Measurements from ENCODE around the gene RTEL1.

Gene RTEL1

DNA sequence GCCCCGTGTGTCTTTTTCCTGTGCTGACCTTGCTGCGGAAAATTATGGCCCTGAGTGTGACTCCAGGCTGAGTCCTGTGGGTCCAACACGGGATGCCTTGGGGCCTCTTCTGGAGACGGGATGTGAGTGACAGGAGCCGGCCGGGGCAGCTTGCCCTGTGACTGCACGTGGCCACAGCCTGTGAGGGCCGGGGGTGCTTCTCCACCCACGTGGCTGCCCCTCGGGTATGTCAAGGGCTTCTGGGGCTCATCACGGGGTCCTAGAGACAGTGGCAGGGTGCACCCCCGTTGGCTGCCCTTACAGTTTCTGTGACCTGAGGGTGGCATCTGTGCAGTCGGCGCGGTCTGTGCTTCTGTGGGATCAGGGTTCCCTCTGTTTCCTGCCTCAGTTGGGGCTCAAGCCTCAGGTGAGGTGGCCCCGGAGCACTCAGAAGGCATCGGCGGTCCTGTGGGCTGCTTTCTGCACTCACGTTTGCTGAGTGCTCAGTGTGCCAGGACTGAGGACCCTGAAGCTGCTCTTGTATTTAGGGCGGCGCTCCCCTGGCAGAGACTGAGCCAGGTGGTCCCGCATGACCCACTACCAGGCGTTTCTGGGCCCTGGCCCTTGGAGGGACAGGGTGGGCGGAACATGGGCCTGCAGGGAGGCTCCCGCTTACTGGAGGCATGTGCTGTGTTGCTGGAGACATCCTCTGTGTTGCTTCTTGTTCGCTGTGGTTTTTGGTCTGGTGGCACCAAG lies 5.4 kb downstream of the RTEL1 start:
- CTCF ChIA-PET: no interaction called here

DNA sequence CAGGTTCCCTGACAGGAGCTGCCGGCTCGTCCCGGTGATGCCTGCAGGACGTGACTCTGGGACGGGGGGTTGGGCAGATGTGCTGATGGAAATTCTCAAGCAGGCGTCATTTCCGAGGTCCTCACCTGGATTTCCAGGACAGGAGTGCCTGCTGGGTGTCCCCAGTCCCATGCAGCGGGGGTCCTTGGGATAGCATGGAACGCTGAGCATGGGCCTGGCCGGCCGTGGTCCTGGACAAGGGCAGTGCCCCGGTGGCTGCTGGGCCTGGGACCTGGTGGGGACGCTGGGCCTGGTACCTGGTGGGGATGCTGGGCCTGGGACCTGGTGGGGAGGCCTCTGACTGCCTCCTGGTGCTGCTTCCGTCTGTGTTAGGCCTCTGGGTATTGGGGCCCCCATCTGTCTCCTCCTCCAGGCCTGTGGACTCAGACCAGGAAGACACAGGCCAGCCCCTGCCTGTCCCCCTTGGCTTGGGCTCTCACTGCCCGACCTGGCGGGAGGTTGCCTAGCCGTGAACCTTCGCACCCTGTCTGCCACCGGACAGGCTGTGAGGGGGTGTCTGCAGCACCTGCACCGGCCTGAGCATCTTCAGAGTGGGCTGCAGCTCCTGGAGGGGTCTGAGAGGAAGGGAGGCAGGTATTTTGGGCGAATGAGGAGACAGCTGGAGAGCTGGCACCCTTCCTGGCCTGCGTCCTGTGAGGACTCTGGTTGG lies 6.2 kb downstream of the RTEL1 start:
- ChIA-PET POLR2A (interaction anchor here (1.3 kb wide), 1 partner anchor 22 kb away, joined by 3 read pairs; no protein-coding TSS in a partner anchor), CTCF (no interaction called here)
- H3K36me3 ChIP-seq (ENCODE audit: control insufficient read depth in 2 of 2, insufficient read depth in 1 of 2, low read length in 2 of 2): peaks cover 3 to 87% of the 10 kb centered on the region in 2 experiments; a peak in 2 of 3 replicates
- H3K27ac ChIP-seq (ENCODE audit: extremely low read depth, low read depth, low read length): no peak overlapping the region
- TF ChIP-seq ZNF404 (tag by site-specific recombination; IDR thresholded peaks at IDR 0.05) (no peak), ZNF184 (tag by site-specific recombination; IDR thresholded peaks at IDR 0.05) (no peak), ZNF174 (tag by site-specific recombination; IDR thresholded peaks at IDR 0.05) (no peak), ZNF768 (tag by site-specific recombination; IDR thresholded peaks at IDR 0.05) (no peak), ZBTB48 (tag by site-specific recombination; IDR thresholded peaks at IDR 0.05) (no peak), ZNF624 (tag by site-specific recombination; IDR thresholded peaks at IDR 0.05) (no peak), SCRT1 (tag by site-specific recombination; IDR thresholded peaks at IDR 0.05; ENCODE audit: borderline replicate concordance) (no peak), ZNF157 (tag by site-specific recombination; IDR thresholded peaks at IDR 0.05) (no peak), ZNF2 (tag by site-specific recombination; IDR thresholded peaks at IDR 0.05) (no peak), KLF1 (tag by site-specific recombination; IDR thresholded peaks at IDR 0.05) (no peak), ZNF274 (IDR thresholded peaks at IDR 0.05; ENCODE audit: low read length) (no peak), ZNF274 (tag by site-specific recombination; IDR thresholded peaks at IDR 0.05; ENCODE audit: borderline replicate concordance) (no peak), ZNF473 (tag by site-specific recombination; IDR thresholded peaks at IDR 0.05) (no peak), ZNF121 (tag by site-specific recombination; IDR thresholded peaks at IDR 0.05) (no peak)
- TF ChIP-seq, protein P1, sequence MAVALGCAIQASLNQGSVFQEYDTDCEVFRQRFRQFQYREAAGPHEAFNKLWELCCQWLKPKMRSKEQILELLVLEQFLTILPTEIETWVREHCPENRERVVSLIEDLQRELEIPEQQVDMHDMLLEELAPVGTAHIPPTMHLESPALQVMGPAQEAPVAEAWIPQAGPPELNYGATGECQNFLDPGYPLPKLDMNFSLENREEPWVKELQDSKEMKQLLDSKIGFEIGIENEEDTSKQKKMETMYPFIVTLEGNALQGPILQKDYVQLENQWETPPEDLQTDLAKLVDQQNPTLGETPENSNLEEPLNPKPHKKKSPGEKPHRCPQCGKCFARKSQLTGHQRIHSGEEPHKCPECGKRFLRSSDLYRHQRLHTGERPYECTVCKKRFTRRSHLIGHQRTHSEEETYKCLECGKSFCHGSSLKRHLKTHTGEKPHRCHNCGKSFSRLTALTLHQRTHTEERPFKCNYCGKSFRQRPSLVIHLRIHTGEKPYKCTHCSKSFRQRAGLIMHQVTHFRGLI (tag by site-specific recombination; IDR thresholded peaks at IDR 0.05): no peak
- TF ChIP-seq, protein P2, sequence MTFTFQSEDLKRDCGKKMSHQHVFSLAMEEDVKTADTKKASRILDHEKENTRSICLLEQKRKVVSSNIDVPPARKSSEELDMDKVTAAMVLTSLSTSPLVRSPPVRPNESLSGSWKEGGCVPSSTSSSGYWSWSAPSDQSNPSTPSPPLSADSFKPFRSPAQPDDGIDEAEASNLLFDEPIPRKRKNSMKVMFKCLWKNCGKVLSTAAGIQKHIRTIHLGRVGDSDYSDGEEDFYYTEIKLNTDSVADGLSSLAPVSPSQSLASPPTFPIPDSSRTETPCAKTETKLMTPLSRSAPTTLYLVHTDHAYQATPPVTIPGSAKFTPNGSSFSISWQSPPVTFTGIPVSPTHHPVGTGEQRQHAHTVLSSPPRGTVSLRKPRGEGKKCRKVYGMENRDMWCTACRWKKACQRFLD (tag by site-specific recombination; IDR thresholded peaks at IDR 0.05): no peak
- TF ChIP-seq, protein P3, sequence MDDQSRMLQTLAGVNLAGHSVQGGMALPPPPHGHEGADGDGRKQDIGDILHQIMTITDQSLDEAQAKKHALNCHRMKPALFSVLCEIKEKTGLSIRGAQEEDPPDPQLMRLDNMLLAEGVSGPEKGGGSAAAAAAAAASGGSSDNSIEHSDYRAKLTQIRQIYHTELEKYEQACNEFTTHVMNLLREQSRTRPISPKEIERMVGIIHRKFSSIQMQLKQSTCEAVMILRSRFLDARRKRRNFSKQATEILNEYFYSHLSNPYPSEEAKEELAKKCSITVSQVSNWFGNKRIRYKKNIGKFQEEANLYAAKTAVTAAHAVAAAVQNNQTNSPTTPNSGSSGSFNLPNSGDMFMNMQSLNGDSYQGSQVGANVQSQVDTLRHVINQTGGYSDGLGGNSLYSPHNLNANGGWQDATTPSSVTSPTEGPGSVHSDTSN (CRISPR knock-in tag; IDR thresholded peaks at IDR 0.05): no peak
- TF ChIP-seq, protein P4, sequence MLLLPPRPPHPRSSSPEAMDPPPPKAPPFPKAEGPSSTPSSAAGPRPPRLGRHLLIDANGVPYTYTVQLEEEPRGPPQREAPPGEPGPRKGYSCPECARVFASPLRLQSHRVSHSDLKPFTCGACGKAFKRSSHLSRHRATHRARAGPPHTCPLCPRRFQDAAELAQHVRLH (tag by site-specific recombination; IDR thresholded peaks at IDR 0.05): no peak
- H3K9me3 ChIP-seq (ENCODE audit: control insufficient read depth, insufficient read depth, low read depth, low read length): no peaks in the 10 kb centered on the region
- no peak overlapping the region for H3K4me3 ChIP-seq (ENCODE audit: low read depth, low read length)
- no peaks in the 10 kb centered on the region for H3K4me1 ChIP-seq (ENCODE audit: control insufficient read depth, insufficient read depth, low read length)

More for the DNA sequence above, 5.4 kb downstream of the RTEL1 start:
- Histone ChIP-seq H3K36me3 (ENCODE audit: control insufficient read depth in 2 of 2, insufficient read depth in 1 of 2, low read length in 2 of 2) (peaks cover 0 to 79% of the 10 kb centered on the region in 2 experiments; a peak in 2 of 3 replicates), H3K9me3 (ENCODE audit: control insufficient read depth, insufficient read depth, low read depth, low read length) (no peaks in the 10 kb centered on the region), H3K4me1 (ENCODE audit: control insufficient read depth, insufficient read depth, low read length) (no peaks in the 10 kb centered on the region), H3K4me3 (ENCODE audit: low read depth, low read length) (no peak overlapping the region), H3K27ac (ENCODE audit: extremely low read depth, low read depth, low read length) (no peak overlapping the region)
- POLR2A ChIA-PET: interaction anchor here (1.8 kb wide), 1 partner anchor 10 kb away, joined by 5 read pairs; the partner anchor contains the start of gene STMN3
- TF ChIP-seq ZNF777 (tag by site-specific recombination; IDR thresholded peaks at IDR 0.05; ENCODE audit: borderline replicate concordance) (no peak), ZNF23 (tag by site-specific recombination; IDR thresholded peaks at IDR 0.05; ENCODE audit: borderline replicate concordance) (no peak), ZNF670 (tag by site-specific recombination; IDR thresholded peaks at IDR 0.05; ENCODE audit: low read depth) (no peak), FEZF1 (tag by site-specific recombination; IDR thresholded peaks at IDR 0.05) (no peak), SETDB1 (IDR thresholded peaks at IDR 0.05; ENCODE audit: insufficient read length, low read length) (no peak), ZNF394 (tag by site-specific recombination; IDR thresholded peaks at IDR 0.05; ENCODE audit: borderline replicate concordance) (no peak)
- TF ChIP-seq, protein P5, sequence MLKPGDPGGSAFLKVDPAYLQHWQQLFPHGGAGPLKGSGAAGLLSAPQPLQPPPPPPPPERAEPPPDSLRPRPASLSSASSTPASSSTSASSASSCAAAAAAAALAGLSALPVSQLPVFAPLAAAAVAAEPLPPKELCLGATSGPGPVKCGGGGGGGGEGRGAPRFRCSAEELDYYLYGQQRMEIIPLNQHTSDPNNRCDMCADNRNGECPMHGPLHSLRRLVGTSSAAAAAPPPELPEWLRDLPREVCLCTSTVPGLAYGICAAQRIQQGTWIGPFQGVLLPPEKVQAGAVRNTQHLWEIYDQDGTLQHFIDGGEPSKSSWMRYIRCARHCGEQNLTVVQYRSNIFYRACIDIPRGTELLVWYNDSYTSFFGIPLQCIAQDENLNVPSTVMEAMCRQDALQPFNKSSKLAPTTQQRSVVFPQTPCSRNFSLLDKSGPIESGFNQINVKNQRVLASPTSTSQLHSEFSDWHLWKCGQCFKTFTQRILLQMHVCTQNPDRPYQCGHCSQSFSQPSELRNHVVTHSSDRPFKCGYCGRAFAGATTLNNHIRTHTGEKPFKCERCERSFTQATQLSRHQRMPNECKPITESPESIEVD (tag by site-specific recombination; IDR thresholded peaks at IDR 0.05): no peak

Data from HEK293 (cell line).